Hepatocyte (in vitro differentiated cells): ENCODE data around the gene SYT15. TPM values are rescaled to one million over a fixed set of nuclear protein-coding genes. Genes with fewer than 3 reads are reported as not detected.

Source experiments
- DNase-seq: peaks from one replicate; pipeline ENCODE4 v3.0.0-alpha.2; 2016; ENCODE audit warnings: low spot score
- H2AFZ ChIP-seq: fragments of 200-600 bp; sonication (generic); 2 replicates; pipeline ENCODE4 v1.6.0; 2016; ENCODE audit warnings: antibody characterized with exemption, mild to moderate bottlenecking
- H3K27ac ChIP-seq: fragments of 200-600 bp; sonication (generic); 2 replicates; pipeline ENCODE4 v1.5.1; 2016; ENCODE audit warnings: mild to moderate bottlenecking
- H3K27me3 ChIP-seq: fragments of 200-600 bp; sonication (generic); 2 replicates; pipeline ENCODE4 v1.6.1; 2016
- H3K36me3 ChIP-seq: fragments of 200-600 bp; sonication (generic); replicated peaks from 2 replicates; pipeline ENCODE4 v1.5.1; 2016; ENCODE audit warnings: low read depth; ENCODE audit not compliant: insufficient read depth
- H3K4me1 ChIP-seq: fragments of 200-600 bp; sonication (generic); 2 replicates; pipeline ENCODE4 v1.5.1; 2016; ENCODE audit warnings: mild to moderate bottlenecking, moderate library complexity; ENCODE audit not compliant: insufficient read depth
- H3K4me2 ChIP-seq: fragments of 200-600 bp; sonication (generic); 2 replicates; pipeline ENCODE4 v1.6.0; 2016
- H3K4me3 ChIP-seq: fragments of 200-600 bp; sonication (generic); 2 replicates; pipeline ENCODE4 v1.5.1; 2016; ENCODE audit warnings: mild to moderate bottlenecking
- H3K79me2 ChIP-seq: fragments of 200-600 bp; sonication (generic); 2 replicates; pipeline ENCODE4 v1.6.0; 2017; ENCODE audit warnings: mild to moderate bottlenecking
- H3K9me2 ChIP-seq: fragments of 200-600 bp; sonication (generic); replicated peaks from 2 replicates; pipeline ENCODE4 v1.6.0; 2017; ENCODE audit warnings: mild to moderate bottlenecking; ENCODE audit not compliant: insufficient read depth
- H3K9me3 ChIP-seq: fragments of 200-600 bp; sonication (generic); 2 replicates; pipeline ENCODE4 v1.5.1; 2016; ENCODE audit warnings: low read depth, mild to moderate bottlenecking
- H4K20me1 ChIP-seq: fragments of 200-600 bp; sonication (generic); 2 replicates; pipeline ENCODE4 v1.6.0; 2016; ENCODE audit warnings: mild to moderate bottlenecking; ENCODE audit not compliant: insufficient read depth, poor library complexity, severe bottlenecking
- EZH2 ChIP-seq: fragments of 200-600 bp; sonication (generic); IDR thresholded peaks from 2 replicates; pipeline ENCODE4 v1.6.1; 2016; ENCODE audit warnings: antibody characterized with exemption, mild to moderate bottlenecking, borderline replicate concordance
- EZH2phosphoT487 ChIP-seq: fragments of 200-600 bp; sonication (generic); IDR thresholded peaks from one replicate; pipeline ENCODE4 v1.6.1; 2018; ENCODE audit warnings: antibody characterized with exemption, mild to moderate bottlenecking, low read depth, moderate library complexity; ENCODE audit not compliant: unreplicated experiment, severe bottlenecking
- WGBS: methylation state at CpG from one replicate; pipeline ENCODE4 v1.1.6; 2016; ENCODE audit warnings: low lambda C conversion rate; ENCODE audit errors: missing lambda C conversion rate; 5-methylcytosine and 5-hydroxymethylcytosine counted together
- polyA plus RNA-seq: library from polyadenylated mRNA; unstranded; fragments of >200 nt; fragmentation: Nextera tagmentation; extraction: Ambion mirVana; gene quantifications from 2 replicates; pipeline ENCODE4 v1.2.1, GENCODE V29; 2016
- total RNA-seq: library from RNA; depleted of rRNA; stranded (reverse); fragments of >200 nt; gene quantifications from 2 replicates; pipeline ENCODE4 v1.2.3, GENCODE V29; 2014
- TF ChIP-seq, protein P1 (sequence below): fragments of 200-600 bp; sonication (generic); IDR thresholded peaks from 2 replicates; pipeline ENCODE4 v1.5.1; 2016; ENCODE audit warnings: antibody characterized with exemption, mild to moderate bottlenecking; ENCODE audit not compliant: poor library complexity

SYT15 gene
- total and polyA plus RNA-seq, 2 experiments from 2014 or later = 1.1 to 2.9 TPM

DNA sequence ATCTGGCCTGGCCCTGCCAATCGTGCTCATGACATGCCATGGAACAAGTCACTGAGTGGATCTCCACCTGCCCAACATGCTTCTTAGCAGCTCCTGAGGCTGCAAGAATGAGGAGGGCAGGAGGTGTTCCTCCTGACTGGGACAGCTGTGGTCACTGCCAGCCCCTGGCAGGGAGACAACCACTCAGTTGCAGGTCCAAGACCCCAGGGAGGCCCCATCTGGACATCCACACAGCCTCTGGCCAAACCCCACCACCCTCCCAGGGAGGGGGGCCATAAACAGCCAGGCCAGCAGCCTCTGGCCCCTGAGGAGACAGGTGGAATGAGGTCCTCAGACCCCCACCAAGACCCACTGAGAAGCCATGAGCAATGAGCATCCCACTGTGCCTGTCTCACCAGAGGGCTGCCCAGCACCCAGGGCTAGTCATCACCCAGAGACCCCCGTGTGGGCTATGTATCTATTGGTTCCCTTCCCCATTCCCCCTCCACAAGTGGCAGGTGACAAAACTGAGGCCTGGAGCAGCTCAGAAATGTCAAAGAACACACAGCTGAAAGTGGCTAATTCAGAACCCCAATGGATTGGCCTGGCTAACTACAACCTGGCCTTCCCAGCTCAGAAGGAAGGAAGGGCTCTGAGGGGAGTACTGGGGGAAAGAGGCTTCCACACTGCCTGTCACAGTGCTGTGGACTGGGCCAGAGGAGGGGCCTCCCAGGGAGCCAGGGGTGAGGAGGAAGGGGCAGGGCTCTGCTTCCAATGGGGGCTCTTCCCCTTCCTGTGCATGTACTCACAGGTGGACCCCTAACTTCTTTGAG, 25.5 kb upstream of the SYT15 start:
- Histone ChIP-seq H3K79me2 (no peaks in the 10 kb centered on the region), H3K4me1 (peaks cover 6% of the 10 kb centered on the region), H3K27me3 (peaks cover 6% of the 10 kb centered on the region), H3K9me2 (no peaks in the 10 kb centered on the region), H4K20me1 (no peaks in the 10 kb centered on the region), H3K4me2 (no peak overlapping the region), H3K4me3 (no peak overlapping the region), H3K9me3 (no peaks in the 10 kb centered on the region), H2AFZ (no peak overlapping the region), H3K27ac (no peak overlapping the region), H3K36me3 (no peaks in the 10 kb centered on the region)
- TF ChIP-seq, protein P1, sequence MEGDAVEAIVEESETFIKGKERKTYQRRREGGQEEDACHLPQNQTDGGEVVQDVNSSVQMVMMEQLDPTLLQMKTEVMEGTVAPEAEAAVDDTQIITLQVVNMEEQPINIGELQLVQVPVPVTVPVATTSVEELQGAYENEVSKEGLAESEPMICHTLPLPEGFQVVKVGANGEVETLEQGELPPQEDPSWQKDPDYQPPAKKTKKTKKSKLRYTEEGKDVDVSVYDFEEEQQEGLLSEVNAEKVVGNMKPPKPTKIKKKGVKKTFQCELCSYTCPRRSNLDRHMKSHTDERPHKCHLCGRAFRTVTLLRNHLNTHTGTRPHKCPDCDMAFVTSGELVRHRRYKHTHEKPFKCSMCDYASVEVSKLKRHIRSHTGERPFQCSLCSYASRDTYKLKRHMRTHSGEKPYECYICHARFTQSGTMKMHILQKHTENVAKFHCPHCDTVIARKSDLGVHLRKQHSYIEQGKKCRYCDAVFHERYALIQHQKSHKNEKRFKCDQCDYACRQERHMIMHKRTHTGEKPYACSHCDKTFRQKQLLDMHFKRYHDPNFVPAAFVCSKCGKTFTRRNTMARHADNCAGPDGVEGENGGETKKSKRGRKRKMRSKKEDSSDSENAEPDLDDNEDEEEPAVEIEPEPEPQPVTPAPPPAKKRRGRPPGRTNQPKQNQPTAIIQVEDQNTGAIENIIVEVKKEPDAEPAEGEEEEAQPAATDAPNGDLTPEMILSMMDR = no peak
- no peak for TF ChIP-seq EZH2
- no peak for TF ChIP-seq EZH2phosphoT487
- DNase-seq = no peak
- 78% methylated on average over 2 of the region's 2 CpGs for WGBS

DNA sequence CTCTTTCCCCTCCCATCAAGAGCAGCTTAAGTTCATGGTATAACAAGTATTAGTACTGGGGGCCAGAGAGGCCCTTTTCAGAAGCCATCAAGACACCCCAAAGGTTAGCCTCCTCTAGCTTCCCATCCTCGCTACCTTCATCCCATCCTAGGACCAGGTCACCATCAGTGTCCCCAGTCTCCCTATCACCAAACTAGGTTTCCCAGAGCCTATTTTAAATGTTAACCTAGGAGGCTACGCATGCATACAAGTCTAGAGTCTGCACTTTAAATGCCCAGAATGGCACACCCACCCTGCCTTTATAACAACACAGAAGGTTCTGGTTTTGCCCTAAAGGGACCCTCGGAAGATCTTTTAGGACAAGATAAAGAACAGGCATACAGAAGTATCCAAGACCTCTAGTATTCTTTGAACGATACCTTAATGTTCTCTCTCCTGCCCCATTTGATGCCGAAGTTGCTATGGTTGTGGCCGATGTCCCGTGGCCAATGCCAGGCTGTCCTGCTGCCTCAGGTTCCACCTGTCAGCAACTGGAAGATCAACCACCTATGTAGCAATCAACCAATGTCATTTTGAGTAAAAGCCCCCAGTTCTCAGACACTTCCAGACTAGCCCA, 24.7 kb upstream of the SYT15 start:
- WGBS = 88% methylated on average over 7 of the region's 7 CpGs

DNA sequence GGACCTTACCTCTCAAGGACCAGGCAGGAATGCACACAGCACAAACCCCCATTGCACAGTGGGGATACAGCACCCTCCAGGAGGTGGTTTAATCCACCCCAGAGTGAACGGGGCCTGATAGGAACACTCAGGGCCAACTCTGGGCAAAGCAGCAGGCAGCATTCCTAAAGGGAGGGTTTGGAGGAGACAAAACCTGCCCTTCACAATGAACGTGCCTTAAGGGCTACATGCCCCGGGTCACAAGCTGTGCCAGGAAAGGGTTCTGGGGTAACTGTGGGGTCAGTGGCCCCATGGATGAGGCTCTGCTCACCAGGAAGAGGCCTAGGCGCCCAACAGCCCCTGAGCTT, 23.6 kb upstream of the SYT15 start:
- peaks cover 13% of the 10 kb centered on the region for H3K4me1 ChIP-seq
- H3K4me2 ChIP-seq = peak overlapping the region; percentile 99
- peak overlapping the region; percentile 88 for H2AFZ ChIP-seq
- 77% methylated on average over 4 of the region's 4 CpGs for WGBS
- no peaks in the 10 kb centered on the region for H4K20me1 ChIP-seq
- TF ChIP-seq EZH2phosphoT487 = no peak
- TF ChIP-seq EZH2 = no peak
- TF ChIP-seq, protein P1 = no peak
- H3K9me3 ChIP-seq = no peaks in the 10 kb centered on the region
- no peak for DNase-seq
- no peak overlapping the region for H3K27ac ChIP-seq
- no peaks in the 10 kb centered on the region for H3K79me2 ChIP-seq
- no peaks in the 10 kb centered on the region for H3K36me3 ChIP-seq
- H3K9me2 ChIP-seq = no peaks in the 10 kb centered on the region
- peaks cover 8% of the 10 kb centered on the region for H3K27me3 ChIP-seq
- H3K4me3 ChIP-seq = no peak overlapping the region

More for the DNA sequence above, 24.7 kb upstream of the SYT15 start:
- H2AFZ ChIP-seq = no peak overlapping the region
- peaks cover 13% of the 10 kb centered on the region for H3K4me1 ChIP-seq
- no peak overlapping the region for H3K27ac ChIP-seq
- no peaks in the 10 kb centered on the region for H4K20me1 ChIP-seq
- H3K9me2 ChIP-seq = no peaks in the 10 kb centered on the region
- no peaks in the 10 kb centered on the region for H3K9me3 ChIP-seq
- H3K79me2 ChIP-seq = no peaks in the 10 kb centered on the region
- H3K4me2 ChIP-seq = peak overlapping the region; percentile 13
- DNase-seq = no peak
- peaks cover 6% of the 10 kb centered on the region for H3K27me3 ChIP-seq
- TF ChIP-seq, protein P1 = no peak
- TF ChIP-seq EZH2phosphoT487 = no peak
- no peak for TF ChIP-seq EZH2
- H3K4me3 ChIP-seq = no peak overlapping the region
- H3K36me3 ChIP-seq = no peaks in the 10 kb centered on the region
